HL-60 (cell line): ENCODE results near the gene CEND1.

Experiments
- DNase-seq, 2 experiments: peaks; one replicate each; pipeline ENCODE4 v3.0.0-alpha.2; 2010 to 2020; ENCODE audit warnings: low read depth in 1 of 2, low spot score in 1 of 2
- H3K27ac ChIP-seq: fragments of 250-450 bp; sonication (Bioruptor Pico); replicated peaks from 2 replicates; pipeline ENCODE4 v1.5.1; 2020; ENCODE audit warnings: mild to moderate bottlenecking, moderate library complexity
- H3K27me3 ChIP-seq: fragments of 250-450 bp; sonication (Bioruptor Pico); 2 replicates; pipeline ENCODE4 v1.5.1; 2021; ENCODE audit warnings: mild to moderate bottlenecking, moderate library complexity; ENCODE audit not compliant: insufficient read depth, poor library complexity, severe bottlenecking
- H3K4me3 ChIP-seq: replicated peaks from 2 replicates; pipeline ENCODE4 v1.5.1; 2011; ENCODE audit warnings: mild to moderate bottlenecking, control low read depth, low read length; ENCODE audit not compliant: insufficient read depth
- CTCF ChIP-seq: IDR thresholded peaks from one replicate; pipeline ENCODE4 v1.5.1; 2011; ENCODE audit warnings: low read length, control low read depth, inconsistent platforms; ENCODE audit not compliant: insufficient read depth
- GABPA ChIP-seq: IDR thresholded peaks from 2 replicates; pipeline ENCODE4 v1.6.1; 2012; ENCODE audit warnings: low read depth
- POLR2AphosphoS5 ChIP-seq: IDR thresholded peaks from 2 replicates; pipeline ENCODE4 v1.6.1; 2012; ENCODE audit warnings: low read depth
- SPI1 ChIP-seq: IDR thresholded peaks from 2 replicates; pipeline ENCODE4 v1.6.1; 2012; ENCODE audit warnings: low read depth, mild to moderate bottlenecking, borderline replicate concordance
- TF ChIP-seq, protein P1 (sequence below): IDR thresholded peaks from 2 replicates; pipeline ENCODE4 v1.6.1; 2012; ENCODE audit warnings: low read depth; ENCODE audit not compliant: insufficient replicate concordance

CEND1 gene

DNA sequence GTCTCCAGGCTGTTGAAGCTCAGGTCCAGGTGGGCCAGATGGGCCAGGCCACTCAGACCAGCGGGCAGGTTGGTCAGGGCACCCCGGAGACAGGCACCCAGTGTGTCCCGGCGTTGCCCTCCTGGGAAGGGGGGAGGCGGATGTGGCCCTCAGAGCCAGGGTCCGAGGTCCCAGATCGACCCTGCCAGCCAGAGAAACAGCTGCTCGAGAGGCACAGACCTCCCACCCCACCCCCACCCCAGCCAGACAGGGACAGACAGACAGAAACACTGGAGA, 13.5 kb upstream of the CEND1 start:
- Histone ChIP-seq H3K4me3 (no peak overlapping the region), H3K27me3 (no peaks in the 10 kb centered on the region), H3K27ac (no peak overlapping the region)
- TF ChIP-seq, protein P1, sequence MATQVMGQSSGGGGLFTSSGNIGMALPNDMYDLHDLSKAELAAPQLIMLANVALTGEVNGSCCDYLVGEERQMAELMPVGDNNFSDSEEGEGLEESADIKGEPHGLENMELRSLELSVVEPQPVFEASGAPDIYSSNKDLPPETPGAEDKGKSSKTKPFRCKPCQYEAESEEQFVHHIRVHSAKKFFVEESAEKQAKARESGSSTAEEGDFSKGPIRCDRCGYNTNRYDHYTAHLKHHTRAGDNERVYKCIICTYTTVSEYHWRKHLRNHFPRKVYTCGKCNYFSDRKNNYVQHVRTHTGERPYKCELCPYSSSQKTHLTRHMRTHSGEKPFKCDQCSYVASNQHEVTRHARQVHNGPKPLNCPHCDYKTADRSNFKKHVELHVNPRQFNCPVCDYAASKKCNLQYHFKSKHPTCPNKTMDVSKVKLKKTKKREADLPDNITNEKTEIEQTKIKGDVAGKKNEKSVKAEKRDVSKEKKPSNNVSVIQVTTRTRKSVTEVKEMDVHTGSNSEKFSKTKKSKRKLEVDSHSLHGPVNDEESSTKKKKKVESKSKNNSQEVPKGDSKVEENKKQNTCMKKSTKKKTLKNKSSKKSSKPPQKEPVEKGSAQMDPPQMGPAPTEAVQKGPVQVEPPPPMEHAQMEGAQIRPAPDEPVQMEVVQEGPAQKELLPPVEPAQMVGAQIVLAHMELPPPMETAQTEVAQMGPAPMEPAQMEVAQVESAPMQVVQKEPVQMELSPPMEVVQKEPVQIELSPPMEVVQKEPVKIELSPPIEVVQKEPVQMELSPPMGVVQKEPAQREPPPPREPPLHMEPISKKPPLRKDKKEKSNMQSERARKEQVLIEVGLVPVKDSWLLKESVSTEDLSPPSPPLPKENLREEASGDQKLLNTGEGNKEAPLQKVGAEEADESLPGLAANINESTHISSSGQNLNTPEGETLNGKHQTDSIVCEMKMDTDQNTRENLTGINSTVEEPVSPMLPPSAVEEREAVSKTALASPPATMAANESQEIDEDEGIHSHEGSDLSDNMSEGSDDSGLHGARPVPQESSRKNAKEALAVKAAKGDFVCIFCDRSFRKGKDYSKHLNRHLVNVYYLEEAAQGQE: no peak
- TF ChIP-seq GABPA: no peak
- TF ChIP-seq CTCF: no peak
- DNase-seq: no peak

DNA sequence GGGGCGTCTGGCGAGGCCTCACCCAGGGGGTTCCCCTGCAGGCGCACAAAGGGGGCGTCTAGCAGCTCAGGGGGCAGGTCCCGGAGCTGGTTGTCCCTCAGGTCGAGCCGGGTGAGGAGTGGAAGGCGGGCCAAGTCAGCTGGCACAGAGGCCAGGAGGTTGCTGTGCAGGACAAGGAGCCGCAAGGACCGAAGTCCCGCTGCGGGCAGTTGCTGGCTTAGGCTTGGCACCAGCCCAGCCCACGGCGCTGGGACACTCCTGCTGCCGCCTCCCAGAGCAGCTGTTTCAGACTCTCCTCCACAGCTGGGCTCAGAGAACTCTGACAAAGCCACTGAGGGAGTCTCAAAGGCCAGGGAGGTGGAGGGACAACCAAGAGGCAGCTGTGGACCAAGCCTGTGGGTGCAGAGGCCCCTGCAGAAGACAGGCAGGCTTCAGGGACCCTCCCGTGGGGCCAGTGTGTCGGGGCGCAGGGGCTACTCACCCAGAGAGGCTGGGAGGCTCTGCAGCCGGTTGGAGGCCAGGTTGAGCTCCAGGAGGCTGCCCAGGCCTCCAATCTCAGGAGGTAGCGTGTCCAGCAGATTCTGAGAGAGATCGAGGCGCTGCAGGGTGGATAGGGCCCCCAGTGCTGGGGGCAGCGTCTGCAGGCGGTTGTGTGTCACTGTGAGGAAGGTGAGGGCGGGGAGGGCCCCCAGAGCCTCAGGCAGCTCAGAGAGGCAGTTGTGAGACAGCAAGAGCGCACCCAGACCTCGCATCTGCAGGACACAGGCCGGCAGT, 13.0 kb upstream of the CEND1 start:
- TF ChIP-seq, protein P1: no peak
- TF ChIP-seq POLR2AphosphoS5 (no peak), SPI1 (no peak), CTCF (no peak), GABPA (no peak)
- H3K27me3 ChIP-seq: no peaks in the 10 kb centered on the region
- H3K27ac ChIP-seq: no peak overlapping the region
- no peak for DNase-seq
- H3K4me3 ChIP-seq: no peak overlapping the region

DNA sequence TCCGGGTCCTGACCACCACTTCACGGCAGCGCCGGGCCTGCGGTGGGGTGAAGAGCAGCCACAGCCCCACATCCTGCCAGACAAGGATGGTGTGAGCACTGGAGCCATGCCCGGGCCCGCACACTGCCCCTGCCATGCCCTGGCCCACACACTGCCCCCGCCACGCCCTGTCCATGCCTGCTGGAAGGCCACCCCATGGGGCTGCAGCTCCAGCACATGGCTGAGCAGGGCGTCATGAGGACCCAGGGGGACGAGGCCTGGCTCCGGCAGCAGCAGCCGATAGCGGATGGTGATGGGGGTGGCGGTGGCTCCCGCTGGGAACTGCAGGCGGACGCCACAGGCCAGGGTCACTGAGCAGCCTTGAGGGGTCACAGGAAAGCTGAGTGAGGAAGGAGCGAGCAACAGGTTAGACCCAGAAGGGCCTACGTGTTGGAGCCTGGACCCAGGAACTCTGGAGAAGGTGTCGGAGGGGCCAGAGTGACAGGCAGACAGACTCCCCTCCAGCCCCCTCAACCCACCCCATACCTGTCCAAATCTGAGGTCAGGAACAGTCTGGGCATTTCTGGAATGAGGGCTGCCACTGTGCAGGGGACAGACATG, 12.2 kb upstream of the CEND1 start:
- no peak for DNase-seq
- no peak for TF ChIP-seq SPI1
- no peak for TF ChIP-seq POLR2AphosphoS5
- TF ChIP-seq CTCF: no peak
- TF ChIP-seq GABPA: no peak
- TF ChIP-seq, protein P1: no peak
- no peak overlapping the region for H3K27ac ChIP-seq

More for the DNA sequence above, 12.2 kb upstream of the CEND1 start:
- no peak overlapping the region for H3K4me3 ChIP-seq
- no peaks in the 10 kb centered on the region for H3K27me3 ChIP-seq
